D341Med (cell line): ENCODE data around the gene KRTAP10-6.
A peak's percentile ranks its signal among the peaks of the same experiment; 100 is the strongest.
"Not testable (repeated sequence)": the region's sequence is repeated elsewhere in the genome, so short reads cannot be mapped to it uniquely, and the experiment has no call there.

Source experiments
- DNase-seq: peaks from one replicate; pipeline ENCODE4 v3.0.0; 2012; ENCODE audit warnings: low spot score

Gene KRTAP10-6

DNA sequence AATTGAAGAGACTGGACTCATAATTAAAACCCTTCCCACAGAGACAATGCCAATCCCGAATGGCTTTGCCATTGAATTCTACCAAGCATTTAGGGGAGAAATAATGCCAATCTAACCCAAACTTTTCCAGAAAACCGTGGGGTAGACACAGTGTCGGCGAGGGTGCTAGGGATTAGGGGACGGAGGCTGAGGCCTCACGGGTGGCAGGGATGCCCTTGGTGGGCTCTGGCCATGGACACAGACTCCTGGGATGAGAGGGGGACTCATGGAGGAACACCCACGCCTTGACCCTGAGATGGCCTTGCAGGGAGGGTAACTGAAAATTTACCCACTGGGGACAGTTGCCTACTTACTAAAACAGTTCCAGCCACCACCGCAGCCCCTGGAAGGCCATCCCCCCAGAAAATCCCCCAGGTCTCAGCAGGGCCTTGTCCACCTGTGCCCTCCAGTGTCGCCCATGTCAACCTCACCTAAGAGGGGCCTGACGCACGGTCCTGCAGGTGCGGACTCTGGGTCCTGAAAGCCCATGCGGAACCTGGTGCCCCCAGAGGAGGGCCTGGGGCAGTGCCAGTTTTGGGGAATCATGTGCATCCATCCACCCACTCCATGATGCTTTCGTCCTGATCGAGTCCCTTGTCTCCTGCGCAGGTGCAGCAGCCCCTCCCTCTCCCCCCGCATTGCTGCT, 13.8 kb downstream of the KRTAP10-6 start:
- DNase-seq = no peak

- no peak for DNase-seq
Observed at GRCh38 chr21:44576025-44576420, 16.3 kb downstream of the KRTAP10-6 start.

- no peak for DNase-seq
Observed at GRCh38 chr21:44575307-44576024, 16.8 kb downstream of the KRTAP10-6 start.

- no peak for DNase-seq
Observed at GRCh38 chr21:44574457-44575306, 17.6 kb downstream of the KRTAP10-6 start.

DNA sequence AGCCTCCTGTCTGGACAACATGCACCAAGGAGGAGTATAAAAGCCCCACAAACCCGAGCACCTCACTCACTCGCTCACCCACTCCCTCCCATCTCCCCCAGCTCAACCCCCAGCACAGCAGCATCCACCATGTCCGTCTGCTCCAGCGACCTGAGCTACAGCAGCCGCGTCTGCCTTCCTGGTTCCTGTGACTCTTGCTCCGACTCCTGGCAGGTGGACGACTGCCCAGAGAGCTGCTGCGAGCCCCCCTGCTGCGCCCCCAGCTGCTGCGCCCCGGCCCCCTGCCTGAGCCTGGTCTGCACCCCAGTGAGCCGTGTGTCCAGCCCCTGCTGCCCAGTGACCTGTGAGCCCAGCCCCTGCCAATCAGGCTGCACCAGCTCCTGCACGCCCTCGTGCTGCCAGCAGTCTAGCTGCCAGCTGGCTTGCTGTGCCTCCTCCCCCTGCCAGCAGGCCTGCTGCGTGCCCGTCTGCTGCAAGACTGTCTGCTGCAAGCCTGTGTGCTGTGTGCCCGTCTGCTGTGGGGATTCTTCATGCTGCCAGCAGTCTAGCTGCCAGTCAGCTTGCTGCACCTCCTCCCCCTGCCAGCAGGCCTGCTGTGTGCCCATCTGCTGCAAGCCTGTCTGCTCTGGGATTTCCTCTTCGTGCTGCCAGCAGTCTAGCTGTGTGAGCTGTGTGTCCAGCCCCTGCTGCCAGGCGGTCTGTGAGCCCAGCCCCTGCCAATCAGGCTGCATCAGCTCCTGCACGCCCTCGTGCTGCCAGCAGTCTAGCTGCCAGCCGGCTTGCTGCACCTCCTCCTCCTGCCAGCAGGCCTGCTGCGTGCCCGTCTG, 18.5 kb downstream of the KRTAP10-6 start, which contains the start of gene KRTAP10-4:
Gene KRTAP10-4 (plus strand): TSS at position 100 of the 827 bp plus-strand sequence. CDS start 30 bp downstream, at position 130.
- DNase-seq = not testable (repeated sequence)

DNA sequence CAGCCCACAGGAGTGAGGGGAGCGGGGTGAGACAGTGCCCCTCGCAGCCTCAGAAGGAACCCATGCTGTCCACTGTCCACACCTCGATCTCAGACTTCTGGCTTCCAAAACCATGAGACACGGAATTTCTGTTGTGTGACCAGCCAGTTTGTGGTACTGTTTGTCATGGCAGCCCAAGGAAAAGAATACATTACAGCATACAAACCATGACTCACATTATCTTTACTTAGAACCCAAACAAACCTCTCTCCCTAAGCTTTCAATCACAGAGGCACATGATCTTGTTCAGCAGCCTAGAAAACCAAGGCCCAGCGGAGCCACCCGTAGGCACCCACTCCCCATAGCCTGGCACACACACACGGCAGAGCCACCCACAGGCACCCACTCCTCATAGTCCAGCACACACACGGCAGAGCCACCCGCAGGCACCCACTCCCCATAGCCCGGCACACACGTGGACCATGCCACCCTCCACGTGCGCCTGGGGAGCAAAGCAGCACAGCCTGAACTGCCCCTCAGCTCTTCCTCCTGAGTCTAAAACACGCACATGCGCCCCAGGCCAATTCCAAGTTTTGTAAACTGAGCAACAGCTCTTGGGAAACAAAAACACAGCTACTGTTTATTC, 19.2 kb downstream of the KRTAP10-6 start:
- peak; percentile 25 for DNase-seq

GRCh38 chr21:44571844-44572782, 20.2 kb downstream of the KRTAP10-6 start:
- peak; percentile 27 for DNase-seq

- DNase-seq = no peak
Observed at GRCh38 chr21:44571296-44571695, 21.0 kb downstream of the KRTAP10-6 start.

DNA sequence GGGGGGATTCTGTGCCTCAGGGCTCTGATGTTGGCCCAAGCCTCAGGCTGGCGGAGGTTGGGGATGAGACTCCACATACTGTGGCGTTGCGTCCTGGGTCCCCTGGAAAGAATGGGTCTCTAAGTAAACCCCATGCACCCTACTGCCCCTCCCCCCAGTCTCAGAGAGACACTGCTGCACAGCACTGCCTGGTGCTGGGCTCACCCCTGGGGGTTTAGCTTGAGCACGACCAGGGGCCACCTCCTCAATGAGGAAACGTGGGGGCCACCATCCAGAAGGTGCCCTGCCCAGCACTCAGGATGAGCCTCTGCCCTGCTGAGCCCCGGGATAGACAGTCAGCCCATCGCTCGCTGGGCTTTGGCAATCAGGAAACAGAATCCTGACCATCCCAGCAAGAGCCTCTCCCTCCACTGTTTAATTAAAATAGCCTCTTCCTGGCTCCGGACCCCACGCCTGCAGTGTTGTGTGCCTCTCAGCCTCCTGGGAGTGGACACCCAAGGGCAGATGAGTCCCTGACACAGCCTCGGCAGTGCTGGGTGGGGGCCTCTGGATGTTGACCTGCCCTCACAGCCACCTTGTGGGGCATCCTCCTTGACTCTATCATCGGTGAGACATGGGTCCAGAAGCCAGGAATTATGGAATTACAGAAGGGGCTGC, 22.3 kb downstream of the KRTAP10-6 start:
- DNase-seq = peak; percentile 17

DNA sequence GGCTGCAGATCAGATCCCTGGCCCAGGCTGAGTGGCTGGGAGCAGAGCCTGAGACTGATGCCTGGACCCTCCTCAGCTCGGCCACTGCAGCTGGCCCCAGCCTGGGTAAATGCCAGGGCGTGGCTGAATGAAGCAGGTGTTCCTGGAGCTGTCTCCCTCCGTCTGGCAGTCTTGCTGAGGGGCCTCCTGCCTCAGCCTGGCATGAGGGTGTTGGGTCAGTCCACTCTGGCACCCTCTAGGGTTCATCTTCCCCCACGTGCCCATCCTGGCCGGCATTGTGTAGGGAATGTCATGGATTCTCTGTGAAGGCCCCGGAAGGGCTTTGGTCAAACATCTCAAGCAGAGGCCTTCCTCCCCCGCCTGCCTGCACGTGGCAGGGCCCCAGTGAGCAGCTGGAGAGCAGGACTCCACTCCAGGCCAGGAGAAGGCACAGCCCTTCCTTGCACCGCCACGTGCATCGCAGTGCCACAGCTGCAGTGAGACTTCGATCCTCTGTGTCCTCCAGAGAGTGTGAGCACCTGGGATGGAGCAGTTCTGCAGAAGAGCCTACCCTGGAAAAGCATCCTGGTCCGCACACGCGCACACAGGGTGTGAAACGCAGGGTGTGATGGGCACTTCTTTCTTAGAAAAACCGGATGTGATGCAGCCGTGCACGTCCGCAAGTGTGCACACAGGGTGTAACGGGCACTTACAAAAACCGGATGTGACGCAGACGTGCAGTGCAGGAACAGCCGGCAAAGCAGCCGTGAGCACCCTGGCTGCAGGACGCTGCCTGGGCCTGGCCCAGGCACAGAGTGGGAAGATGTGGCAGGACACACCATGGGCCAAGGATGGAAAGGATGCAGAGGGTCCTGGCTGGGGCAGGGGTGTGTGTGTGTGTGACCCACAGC, 23.4 kb downstream of the KRTAP10-6 start:
- peak; percentile 23 for DNase-seq

DNA sequence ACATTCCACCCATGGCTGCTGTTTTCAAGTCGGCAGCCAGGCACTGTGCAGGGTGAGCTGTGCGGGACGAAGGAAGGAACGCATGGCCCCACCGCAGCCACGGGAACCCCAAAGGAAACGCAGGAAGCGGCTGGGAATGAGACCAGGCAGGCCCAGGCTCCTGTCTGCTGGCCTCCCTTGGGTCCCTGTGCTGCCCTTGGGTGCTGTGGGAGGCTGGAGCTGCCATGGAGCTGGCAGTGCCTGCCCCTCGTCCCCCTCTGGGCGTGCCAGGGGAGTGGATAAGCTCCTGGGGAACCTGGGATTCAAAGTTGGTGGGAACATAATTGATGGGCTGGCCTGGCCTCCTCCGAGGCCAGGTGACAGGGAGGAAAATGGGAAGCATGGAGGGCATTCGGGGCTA, 24.0 kb downstream of the KRTAP10-6 start:
- DNase-seq = peak; percentile 24

GRCh38 chr21:44567481-44568171, 24.7 kb downstream of the KRTAP10-6 start:
- DNase-seq = peak; percentile 14

GRCh38 chr21:44566403-44566802, 25.9 kb downstream of the KRTAP10-6 start:
- DNase-seq = no peak

- DNase-seq = no peak
Observed at GRCh38 chr21:44564886-44565598, 27.3 kb downstream of the KRTAP10-6 start.

GRCh38 chr21:44564099-44564498, 28.2 kb downstream of the KRTAP10-6 start:
- no peak for DNase-seq

- DNase-seq = no peak
Observed at GRCh38 chr21:44558695-44559094, 33.6 kb downstream of the KRTAP10-6 start, which contains the start of gene KRTAP10-3. KRTAP10-3 (minus strand) TSS chr21:44558795; CDS start chr21:44558715, 80 bp downstream.

- DNase-seq = not testable (repeated sequence)
Observed at GRCh38 chr21:44558329-44558675, 34.0 kb downstream of the KRTAP10-6 start.
